GM10248 (cell line): ENCODE measurements around the gene PRSS38.

Source experiments
- CTCF ChIA-PET: fragments of 300-600 bp; sonication (Branson Sonifier 250); formaldehyde crosslinking; extraction: SDS; loops from one replicate; lab custom pipeline; 2021; ENCODE audit warnings: antibody characterized with exemption; lab: Yijun Ruan, JAX
- POLR2A ChIA-PET: fragments of 350-650 bp; sonication (Branson Sonifier 250); formaldehyde crosslinking; extraction: SDS; loops from one replicate; lab custom pipeline; 2020; ENCODE audit warnings: antibody characterized with exemption; lab: Yijun Ruan, JAX
- DNase-seq: peaks from one replicate; pipeline ENCODE4 v3.0.0; 2012; ENCODE audit errors: extremely low spot score
- TF ChIP-seq, protein P1 (sequence below): IDR thresholded peaks from 2 replicates; pipeline ENCODE4 v1.5.1; 2012; ENCODE audit warnings: mild to moderate bottlenecking, low read depth; ENCODE audit errors: extremely low read depth, missing control alignments, control extremely low read depth

PRSS38 gene

DNA sequence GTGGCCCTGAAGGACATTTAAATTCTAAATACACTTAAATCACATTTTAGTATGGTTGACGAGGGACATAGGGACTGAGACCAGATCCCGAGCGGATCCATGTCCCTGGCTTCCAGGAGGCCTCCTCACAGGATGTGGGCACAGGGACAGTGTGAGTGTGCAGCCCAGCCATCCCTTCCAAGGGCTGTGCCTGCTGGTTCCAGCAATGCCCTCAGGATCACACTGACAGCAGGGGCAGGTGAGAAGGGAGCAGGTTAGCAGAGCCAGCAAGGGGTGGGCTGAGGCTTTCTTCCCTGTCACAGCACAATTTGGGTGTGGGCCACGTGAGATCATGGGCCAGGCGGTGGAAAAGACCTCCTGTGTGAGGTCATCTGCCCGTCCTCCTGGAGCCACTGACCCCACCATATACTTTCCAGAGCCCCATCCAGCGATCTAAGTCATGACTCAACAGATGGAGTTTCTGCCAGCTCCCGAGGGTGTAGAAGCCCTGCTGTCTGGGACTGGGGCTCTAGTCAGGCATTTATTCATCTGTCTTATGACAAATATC lies 37.0 kb upstream of the PRSS38 start:
- TF ChIP-seq, protein P1, sequence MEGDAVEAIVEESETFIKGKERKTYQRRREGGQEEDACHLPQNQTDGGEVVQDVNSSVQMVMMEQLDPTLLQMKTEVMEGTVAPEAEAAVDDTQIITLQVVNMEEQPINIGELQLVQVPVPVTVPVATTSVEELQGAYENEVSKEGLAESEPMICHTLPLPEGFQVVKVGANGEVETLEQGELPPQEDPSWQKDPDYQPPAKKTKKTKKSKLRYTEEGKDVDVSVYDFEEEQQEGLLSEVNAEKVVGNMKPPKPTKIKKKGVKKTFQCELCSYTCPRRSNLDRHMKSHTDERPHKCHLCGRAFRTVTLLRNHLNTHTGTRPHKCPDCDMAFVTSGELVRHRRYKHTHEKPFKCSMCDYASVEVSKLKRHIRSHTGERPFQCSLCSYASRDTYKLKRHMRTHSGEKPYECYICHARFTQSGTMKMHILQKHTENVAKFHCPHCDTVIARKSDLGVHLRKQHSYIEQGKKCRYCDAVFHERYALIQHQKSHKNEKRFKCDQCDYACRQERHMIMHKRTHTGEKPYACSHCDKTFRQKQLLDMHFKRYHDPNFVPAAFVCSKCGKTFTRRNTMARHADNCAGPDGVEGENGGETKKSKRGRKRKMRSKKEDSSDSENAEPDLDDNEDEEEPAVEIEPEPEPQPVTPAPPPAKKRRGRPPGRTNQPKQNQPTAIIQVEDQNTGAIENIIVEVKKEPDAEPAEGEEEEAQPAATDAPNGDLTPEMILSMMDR = no peak
- ChIA-PET CTCF (interaction anchor here (0.9 kb wide), 1 partner anchor 16 kb away, joined by 3 read pairs; no protein-coding TSS in a partner anchor), POLR2A (no interaction called here)
- DNase-seq = no peak

GRCh38 chr1:227779021-227779441 lies 36.4 kb upstream of the PRSS38 start:
- ChIA-PET POLR2A (no interaction called here), CTCF (no interaction called here)
- TF ChIP-seq, protein P1 = no peak
- DNase-seq = no peak

- POLR2A ChIA-PET = no interaction called here
- CTCF ChIA-PET = interaction anchor here (1.4 kb wide), 1 partner anchor 17 kb away, joined by 3 read pairs; no protein-coding TSS in a partner anchor
- no peak for DNase-seq
These were observed 35.8 kb upstream of the PRSS38 start for GRCh38 chr1:227779685-227780084.

GRCh38 chr1:227780101-227781044 lies 35.1 kb upstream of the PRSS38 start:
- no peak for DNase-seq
- ChIA-PET POLR2A (no interaction called here), CTCF (interaction anchor here (1.4 kb wide), 1 partner anchor 18 kb away, joined by 3 read pairs; no protein-coding TSS in a partner anchor)
- TF ChIP-seq, protein P1 = no peak

More at GRCh38 chr1:227779685-227780084, 35.8 kb upstream of the PRSS38 start:
- TF ChIP-seq, protein P1 = no peak

DNA sequence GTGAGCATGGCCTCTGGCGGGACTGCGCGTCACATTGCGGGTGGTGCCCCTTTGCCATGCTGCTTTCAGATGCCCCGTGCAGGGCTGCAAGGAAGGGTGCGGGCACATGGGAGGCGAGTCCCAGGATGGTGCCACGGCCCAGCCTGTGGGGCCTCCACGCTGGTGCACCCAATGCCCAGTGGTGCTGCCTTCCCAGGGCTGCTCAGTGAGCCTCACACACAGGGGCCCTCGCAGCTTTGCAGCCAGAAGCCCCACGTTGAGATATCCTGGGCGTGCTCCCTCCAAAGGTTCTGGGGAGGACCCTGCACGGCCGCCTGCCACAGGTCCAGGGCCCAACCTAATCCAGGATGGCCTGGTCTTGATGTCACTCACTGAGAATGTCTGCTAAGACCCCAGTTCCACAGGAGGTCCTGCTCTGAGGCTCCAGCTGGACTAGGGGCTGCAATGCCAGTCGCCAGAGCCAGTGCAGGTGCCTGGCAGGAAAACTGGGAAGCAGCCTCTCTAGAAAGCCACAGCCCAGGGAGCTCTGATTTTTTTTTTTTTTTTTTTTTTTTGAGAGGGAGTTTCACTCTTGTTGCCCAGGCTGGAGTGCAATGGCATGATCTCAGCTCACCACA lies 34.1 kb upstream of the PRSS38 start:
- TF ChIP-seq, protein P1 = no peak
- CTCF ChIA-PET = no interaction called here
- POLR2A ChIA-PET = no interaction called here
- DNase-seq = no peak

DNA sequence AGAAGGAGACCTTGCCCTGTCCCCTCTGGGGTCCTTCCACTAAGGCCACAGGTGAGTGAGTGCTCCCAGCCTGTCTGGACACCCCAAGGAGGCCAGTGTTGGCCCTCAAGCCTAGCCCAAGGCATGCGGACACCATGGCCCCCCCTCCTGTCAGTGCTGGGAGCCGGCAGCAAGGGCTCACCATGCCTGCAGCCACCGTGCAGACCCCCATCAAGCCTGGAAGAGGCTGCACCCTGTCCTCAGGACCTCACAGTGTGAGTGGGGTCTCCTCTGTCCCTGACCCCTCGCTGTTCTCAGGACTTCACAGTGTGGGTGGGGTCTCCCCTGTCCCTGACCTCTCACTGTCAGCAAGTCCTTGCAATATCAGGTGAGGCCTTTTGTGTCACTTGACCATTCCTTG lies 33.2 kb upstream of the PRSS38 start:
- ChIA-PET CTCF (no interaction called here), POLR2A (no interaction called here)
- DNase-seq = no peak
- TF ChIP-seq, protein P1 = no peak
